A172 (cell line): ENCODE results near the gene FAS. TPM values are rescaled to one million over a fixed set of nuclear protein-coding genes. Genes with fewer than 3 reads are reported as not detected.
A peak's percentile ranks its signal among the peaks of the same experiment; 100 is the strongest.

Source experiments
- DNase-seq: peaks from one replicate; pipeline ENCODE4 v3.0.0-alpha.2; 2015; ENCODE audit warnings: low spot score
- total RNA-seq: library from RNA; depleted of rRNA; stranded (reverse); fragments of >200 nt; shearing (Covaris generic); gene quantifications from 2 replicates; pipeline ENCODE4 v1.2.3, GENCODE V29; 2014; rRNA removed

The FAS gene
- 16.0 and 17.2 TPM in 2 replicates for total RNA-seq

- DNase-seq, result peak; percentile 63
Observed at GRCh38 chr10:88990384-88991160, at the start of gene FAS. Gene FAS, plus strand, starts transcription at chr10:88990798. Its CDS starts 79 bp downstream, at chr10:88990877.

GRCh38 chr10:88941026-88941425 is 49.6 kb upstream of the FAS start:
- DNase-seq, result no peak

GRCh38 chr10:88943778-88944177 is 46.8 kb upstream of the FAS start:
- DNase-seq, result no peak

GRCh38 chr10:88944813-88945212 is 45.8 kb upstream of the FAS start:
- no peak for DNase-seq

- DNase-seq, result no peak
Observed at GRCh38 chr10:88946200-88946599, 44.4 kb upstream of the FAS start.

GRCh38 chr10:88946965-88947590 is 43.5 kb upstream of the FAS start:
- DNase-seq, result no peak

GRCh38 chr10:88949051-88949450 is 41.5 kb upstream of the FAS start:
- no peak for DNase-seq

- DNase-seq, result no peak
Observed at GRCh38 chr10:88949912-88950837, 40.4 kb upstream of the FAS start.

- DNase-seq, result peak; percentile 26
Observed at GRCh38 chr10:88952647-88953111, 37.9 kb upstream of the FAS start, which contains the start of gene ACTA2. Gene ACTA2, minus strand, starts transcription at chr10:88952773. Its CDS starts 3,843 bp downstream, at chr10:88948930.

GRCh38 chr10:88953662-88954061 is 36.9 kb upstream of the FAS start:
- DNase-seq, result no peak

GRCh38 chr10:88954458-88955083 is 36.0 kb upstream of the FAS start:
- no peak for DNase-seq

- DNase-seq, result no peak
Observed at GRCh38 chr10:88957381-88957780, 33.2 kb upstream of the FAS start.

- DNase-seq, result no peak
Observed at GRCh38 chr10:88958721-88959120, 31.9 kb upstream of the FAS start.

- no peak for DNase-seq
Observed at GRCh38 chr10:88960802-88961201, 29.8 kb upstream of the FAS start.

- no peak for DNase-seq
Observed at GRCh38 chr10:88961266-88961665, 29.3 kb upstream of the FAS start.

- DNase-seq, result no peak
Observed at GRCh38 chr10:88962336-88962735, 28.3 kb upstream of the FAS start.

- no peak for DNase-seq
Observed at GRCh38 chr10:88963318-88963717, 27.3 kb upstream of the FAS start.

- DNase-seq, result no peak
Observed at GRCh38 chr10:88964360-88964759, 26.2 kb upstream of the FAS start.

GRCh38 chr10:88964869-88965415 is 25.7 kb upstream of the FAS start:
- no peak for DNase-seq

GRCh38 chr10:88966797-88967196 is 23.8 kb upstream of the FAS start:
- DNase-seq, result no peak

GRCh38 chr10:88968391-88968790 is 22.2 kb upstream of the FAS start:
- no peak for DNase-seq
